ENCODE results near the gene EFCAB14.
"Not testable (repeated sequence)": the region's sequence is repeated elsewhere in the genome, so short reads cannot be mapped to it uniquely, and the experiment has no call there.

EFCAB14 gene

DNA sequence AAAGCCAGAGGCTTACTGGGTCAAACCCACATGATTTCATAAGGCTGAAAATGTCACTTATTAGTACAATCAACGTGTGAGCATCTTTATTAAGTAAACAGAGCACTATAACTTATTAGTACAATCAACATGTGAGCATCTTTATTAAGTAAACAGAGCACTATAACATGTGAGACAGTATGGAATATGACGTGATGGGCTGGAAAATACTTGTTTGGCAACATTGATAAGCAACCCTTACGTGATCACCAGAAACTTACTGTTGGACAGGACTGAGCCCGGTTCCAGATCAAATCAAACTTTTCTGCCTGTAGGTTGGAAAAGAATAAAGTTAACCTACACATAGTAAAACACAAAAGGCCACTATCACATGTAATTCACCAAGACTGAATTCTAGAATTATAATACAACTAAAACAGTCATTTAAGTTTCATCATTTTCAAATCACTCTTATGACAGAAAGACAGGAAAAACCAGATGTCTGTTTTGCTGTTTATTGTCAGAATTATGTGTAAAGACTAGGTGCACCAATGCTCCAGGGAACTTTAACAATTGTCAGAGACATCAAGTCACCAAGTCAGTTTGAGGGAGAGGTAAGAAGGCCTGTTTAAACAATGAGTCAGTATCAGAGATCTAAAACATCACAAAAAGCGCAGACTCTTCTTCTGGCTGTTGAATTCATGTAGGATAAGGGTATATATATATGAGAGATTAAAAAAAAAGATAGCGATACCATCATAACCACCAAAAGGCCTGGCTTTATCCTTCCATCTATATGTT is 66.4 kb downstream of the EFCAB14 start:
- no peak for DNase-seq

DNA sequence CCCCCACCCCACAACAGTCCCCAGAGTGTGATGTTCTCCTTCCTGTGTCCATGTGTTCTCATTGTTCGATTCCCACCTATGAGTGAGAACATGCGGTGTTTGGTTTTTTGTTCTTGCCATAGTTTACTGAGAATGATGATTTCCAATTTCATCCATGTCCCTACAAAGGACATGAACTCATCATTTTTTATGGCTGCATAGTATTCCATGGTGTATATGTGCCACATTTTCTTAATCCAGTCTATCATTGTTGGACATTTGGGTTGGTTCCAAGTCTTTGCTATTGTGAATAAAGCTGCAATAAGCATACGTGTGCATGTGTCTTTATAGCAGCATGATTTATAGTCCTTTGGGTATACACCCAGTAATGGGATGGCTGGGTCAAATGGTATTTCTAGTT is 67.8 kb downstream of the EFCAB14 start:
- not testable (repeated sequence) for DNase-seq

DNA sequence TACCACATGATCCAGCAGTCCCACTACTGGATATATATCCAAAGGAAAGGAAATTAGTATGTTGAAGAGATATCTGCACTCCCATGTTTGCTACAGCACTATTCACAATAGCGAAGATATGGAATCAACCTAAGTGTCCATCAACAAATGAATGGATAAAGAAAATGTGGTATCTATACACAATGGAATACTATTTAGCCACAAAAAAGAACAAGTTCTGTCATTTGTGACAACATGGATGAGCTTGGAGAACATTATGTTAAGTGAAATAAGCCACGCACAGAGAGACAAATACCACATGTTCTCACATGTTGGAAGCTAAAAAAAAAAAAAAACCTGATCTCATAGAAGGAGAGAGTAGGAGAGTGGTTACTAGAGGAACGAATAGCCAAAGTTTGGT is 68.4 kb downstream of the EFCAB14 start:
- DNase-seq: no peak

DNA sequence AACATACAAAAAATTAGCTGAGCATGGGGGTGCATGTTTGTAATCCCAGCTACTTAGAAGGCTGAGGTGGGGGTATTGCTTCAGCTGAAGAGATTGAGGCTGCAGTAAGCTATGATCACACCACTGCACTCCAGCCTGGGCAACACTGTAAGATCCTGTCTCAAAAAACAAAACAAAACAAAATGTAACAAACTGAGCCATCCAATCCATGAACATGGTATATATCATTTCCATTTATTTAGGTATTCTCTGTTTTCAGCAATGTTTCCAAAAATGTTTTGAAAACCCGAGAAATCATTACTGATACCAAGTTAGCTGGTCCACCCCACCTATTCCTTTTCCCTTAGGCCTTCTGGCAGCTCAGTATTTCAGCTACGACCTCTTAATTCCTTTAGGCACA is 69.2 kb downstream of the EFCAB14 start:
- DNase-seq: no peak

DNA sequence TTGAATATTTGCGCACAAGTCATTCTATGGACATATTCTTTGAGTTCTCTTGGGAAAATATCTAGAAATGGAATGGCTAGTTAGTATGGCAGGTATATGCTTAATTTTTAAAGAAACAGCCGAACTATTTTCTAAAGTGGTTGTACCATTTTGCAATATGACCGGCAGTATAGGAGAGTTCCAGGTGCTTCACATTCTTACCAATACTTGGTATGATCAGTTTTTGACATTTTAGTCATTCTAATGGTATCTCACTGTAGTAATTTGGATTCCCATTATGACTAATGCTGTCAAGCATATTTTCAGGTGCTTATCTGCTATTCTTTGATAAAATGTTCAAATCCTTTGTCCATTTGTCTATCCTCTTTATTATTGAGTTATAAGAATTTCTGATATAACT is 71.3 kb downstream of the EFCAB14 start:
- no peak for DNase-seq

DNA sequence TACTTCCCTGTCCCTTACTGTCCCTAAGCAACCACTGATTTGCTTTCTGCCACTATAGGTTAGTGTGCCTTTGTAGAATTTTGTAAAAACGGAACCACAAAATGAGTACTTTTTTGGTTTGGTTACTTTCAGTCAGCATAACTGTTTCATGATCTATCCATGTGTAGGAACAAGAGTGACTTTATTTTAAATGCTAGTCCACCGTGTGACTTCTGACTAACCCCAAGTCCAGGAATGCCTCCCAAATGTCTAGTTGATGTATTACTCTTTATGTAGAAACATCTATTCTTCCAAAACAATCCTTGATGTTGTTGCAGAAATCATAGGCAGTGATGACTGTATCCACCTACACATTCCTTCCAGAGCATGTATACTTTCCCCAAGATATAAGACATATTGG is 72.1 kb downstream of the EFCAB14 start:
- DNase-seq: no peak

DNA sequence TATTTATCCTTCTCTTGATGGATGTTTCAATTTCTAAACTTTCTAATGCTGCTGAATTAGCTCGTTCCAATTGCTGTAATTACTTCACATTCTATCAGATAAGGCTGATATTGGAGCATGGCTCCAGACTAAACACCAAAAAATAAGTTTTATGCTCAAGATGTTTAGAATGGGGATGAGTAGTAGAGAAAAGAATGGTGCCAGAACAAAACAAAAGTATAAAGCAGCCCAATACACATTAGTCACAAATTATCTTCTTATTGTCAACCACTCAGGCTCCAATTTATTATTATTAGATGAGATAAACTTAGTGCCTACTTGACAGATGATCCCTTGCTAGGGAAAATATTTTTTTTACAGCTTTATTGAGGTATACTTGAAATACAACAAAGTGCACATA is 72.6 kb downstream of the EFCAB14 start:
- DNase-seq: no peak

DNA sequence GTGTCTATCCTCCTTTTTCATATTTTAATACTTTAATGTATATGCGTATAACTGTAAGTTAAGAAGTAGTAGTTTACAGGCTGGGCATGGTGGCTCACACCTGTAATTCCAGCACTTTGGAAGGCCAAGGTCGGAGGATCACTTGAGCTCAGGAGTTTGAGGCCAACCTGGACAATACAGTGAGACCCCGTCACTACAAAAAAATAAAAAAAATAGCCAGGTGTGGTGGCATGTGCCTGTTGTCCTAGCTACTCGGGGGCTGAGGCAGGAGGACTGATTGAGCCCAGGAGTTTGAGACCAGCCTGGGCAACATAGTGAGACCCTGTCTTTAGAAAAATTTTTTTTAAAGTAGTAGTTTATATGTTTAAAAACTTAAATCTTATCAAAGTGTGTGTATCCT is 73.1 kb downstream of the EFCAB14 start:
- no peak for DNase-seq

DNA sequence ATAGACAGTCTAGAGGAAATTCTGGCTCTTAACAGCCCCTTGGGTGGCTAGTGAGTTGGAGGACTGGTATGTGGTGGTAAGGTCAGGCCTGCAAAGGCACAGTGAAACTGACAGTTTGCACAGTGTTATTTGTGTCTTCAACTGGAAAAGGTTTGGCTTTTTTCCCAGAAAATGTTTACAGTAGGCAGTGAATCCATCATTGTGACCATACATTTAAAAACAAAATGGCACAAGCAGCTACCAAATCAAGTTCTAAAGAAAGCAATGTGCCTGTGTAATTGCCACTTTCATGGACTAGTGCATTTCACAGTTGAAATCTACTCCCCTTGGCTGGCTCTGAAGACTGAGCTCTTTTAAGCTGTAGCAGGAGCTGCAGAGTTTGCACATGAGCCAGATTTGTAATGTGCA is 75.5 kb downstream of the EFCAB14 start:
- DNase-seq: peak; percentile 76

DNA sequence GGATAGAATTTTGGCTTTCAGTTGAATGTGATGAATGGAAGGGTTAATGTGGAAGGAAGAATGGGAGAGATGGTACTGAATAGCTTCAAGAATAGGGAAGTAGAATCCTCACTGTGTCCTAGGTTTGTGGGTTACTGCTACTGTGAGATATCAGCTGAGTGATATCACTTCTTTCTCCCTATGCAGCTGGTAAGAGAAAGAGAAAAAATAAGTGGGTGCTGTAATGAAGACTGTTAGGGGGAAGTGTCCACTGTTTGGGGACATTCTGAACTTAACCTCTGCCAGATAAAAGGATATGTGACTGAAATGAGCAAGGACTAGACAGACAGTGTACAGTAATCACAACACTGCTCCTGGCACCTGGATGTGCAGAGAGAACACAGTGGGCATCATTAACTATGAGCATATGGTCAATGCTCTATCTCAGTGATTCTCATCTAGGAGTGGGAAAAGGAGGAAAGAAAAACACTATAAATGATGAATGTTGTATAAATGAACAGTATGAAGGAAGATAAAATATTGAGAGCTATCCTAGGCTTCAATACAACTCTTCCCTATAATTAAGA is 76.7 kb downstream of the EFCAB14 start:
- DNase-seq: no peak

DNA sequence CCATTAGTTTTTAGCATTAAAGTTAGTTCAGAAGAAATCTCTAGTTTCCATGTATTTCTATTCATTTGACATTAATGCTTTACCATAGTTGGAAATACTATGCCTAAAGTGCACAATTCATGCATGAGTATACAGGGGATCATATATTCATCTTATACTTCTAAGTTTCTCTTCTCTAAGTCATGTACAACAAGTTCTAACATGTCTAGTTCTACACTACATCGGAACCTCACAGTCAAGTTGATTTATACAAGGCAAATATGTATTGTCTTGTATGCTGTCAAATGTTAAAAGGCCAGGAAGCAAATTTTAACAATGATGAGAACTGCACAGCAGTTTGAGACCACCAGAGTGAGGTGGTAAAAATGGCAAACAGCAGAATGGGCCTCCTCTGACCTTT is 79.4 kb downstream of the EFCAB14 start:
- DNase-seq: no peak

DNA sequence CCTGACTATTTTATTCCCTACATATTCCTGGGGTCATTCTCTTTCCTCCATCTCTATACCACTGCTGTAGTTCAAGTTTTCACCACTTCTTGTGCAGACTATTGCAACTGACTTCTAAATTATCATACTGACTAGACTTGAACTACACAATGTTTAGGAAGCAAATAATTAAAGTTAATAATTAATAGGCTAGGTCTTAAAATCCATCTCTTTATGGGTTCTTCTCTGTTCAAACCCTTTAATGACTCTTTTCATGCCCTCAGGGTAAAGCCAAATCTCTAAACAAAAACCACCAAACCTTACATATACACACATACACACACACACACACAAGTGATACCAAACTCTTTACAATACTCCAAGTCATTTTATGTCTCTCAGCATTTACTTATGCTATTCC is 80.0 kb downstream of the EFCAB14 start:
- no peak for DNase-seq

DNA sequence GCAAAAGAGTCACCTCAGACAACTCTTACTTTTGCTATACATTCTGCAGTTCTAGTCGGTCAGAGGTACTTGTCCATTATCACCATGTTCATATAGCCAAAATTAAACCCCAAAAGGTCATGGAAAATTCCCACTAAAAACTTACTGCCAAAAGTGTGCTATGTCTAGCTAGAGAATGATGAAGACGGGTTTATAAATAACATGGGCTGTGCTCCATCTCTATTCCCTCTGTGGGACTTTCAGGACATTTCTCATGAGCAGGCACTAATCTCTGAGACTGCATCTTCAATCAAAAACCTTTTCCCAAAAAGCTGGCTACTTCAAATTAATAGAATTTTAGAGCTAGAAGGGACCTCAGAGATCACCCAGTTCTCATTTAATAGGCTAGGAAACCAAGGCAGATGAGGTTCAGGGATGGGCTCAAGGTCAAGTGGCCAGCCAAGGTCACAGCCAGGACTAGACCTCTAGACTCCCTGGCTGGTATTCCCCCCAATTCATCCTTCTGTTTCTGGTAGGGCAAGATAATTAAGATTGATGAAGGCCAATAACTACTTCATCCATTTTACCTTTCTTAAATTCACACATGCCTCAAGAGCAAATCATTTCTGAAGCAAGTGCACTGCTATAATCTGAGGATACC is 81.3 kb downstream of the EFCAB14 start:
- no peak for DNase-seq

DNA sequence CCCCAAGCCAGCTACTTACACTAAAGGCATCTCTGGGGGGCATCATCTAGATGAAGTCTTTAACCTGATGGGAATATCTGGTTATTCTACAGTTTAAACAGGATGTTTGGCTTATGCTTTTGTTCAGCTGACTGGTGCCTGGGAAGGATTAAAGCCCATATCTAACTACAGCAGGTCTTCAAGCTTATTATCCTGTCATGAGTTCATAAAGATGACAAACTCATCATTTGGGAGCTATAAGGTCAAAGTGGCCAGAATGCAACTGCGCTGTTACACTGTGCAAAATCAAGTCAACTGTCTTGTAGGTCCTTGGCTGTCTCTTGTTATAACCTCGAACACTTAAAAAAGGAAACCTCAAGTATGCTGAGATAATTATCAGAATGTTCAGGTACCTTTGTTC is 83.7 kb downstream of the EFCAB14 start:
- no peak for DNase-seq

DNA sequence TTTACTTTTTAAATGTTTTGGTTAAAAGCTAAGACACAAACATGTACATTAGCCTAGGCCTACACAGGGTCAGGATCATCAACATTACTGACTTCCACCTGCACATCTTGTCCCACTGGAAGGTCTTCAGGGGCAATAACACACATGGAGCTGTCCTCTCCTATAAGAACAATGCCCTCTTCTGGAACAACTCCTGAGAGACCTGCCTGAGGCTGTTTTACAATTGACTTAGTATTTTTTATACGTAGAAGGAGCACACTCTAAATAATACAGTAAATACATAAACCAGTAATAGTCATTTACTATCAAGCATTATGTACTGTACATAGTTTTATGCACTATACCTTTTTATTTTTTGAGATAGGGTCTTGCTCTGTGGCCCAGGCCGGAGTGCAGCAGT is 88.2 kb downstream of the EFCAB14 start:
- DNase-seq: no peak
